ENCODE data around the gene ACTR1A.
A peak's percentile ranks its signal among the peaks of the same experiment; 100 is the strongest.
"Not testable (repeated sequence)": the region's sequence is repeated elsewhere in the genome, so short reads cannot be mapped to it uniquely, and the experiment has no call there.

ACTR1A gene

GRCh38 chr10:102480396-102480795 lies 22.1 kb downstream of the ACTR1A start:
- DNase-seq, result no peak

- no peak for DNase-seq
These were observed 22.9 kb downstream of the ACTR1A start for GRCh38 chr10:102479651-102480050.

GRCh38 chr10:102476466-102477141 lies 25.9 kb downstream of the ACTR1A start:
- DNase-seq, result no peak

GRCh38 chr10:102475451-102476040 lies 27.0 kb downstream of the ACTR1A start:
- no peak for DNase-seq

GRCh38 chr10:102473445-102474331 lies 28.8 kb downstream of the ACTR1A start:
- no peak for DNase-seq

GRCh38 chr10:102470579-102471546 lies 31.6 kb downstream of the ACTR1A start:
- no peak for DNase-seq

- no peak for DNase-seq
These were observed 33.8 kb downstream of the ACTR1A start for GRCh38 chr10:102468683-102469082.

- DNase-seq, result no peak
These were observed 34.5 kb downstream of the ACTR1A start for GRCh38 chr10:102467971-102468438.

- no peak for DNase-seq
These were observed 35.2 kb downstream of the ACTR1A start for GRCh38 chr10:102467318-102467717.

- no peak for DNase-seq
These were observed 37.0 kb downstream of the ACTR1A start for GRCh38 chr10:102465466-102465865.

GRCh38 chr10:102463983-102464382 lies 38.5 kb downstream of the ACTR1A start:
- DNase-seq, result no peak

GRCh38 chr10:102462512-102463054 lies 39.9 kb downstream of the ACTR1A start:
- no peak for DNase-seq

- DNase-seq, result peak; percentile 95
These were observed 41.1 kb downstream of the ACTR1A start for GRCh38 chr10:102461187-102462054.

GRCh38 chr10:102460836-102461186 lies 41.7 kb downstream of the ACTR1A start:
- DNase-seq, result peak; percentile 78

GRCh38 chr10:102458656-102459055 lies 43.9 kb downstream of the ACTR1A start:
- no peak for DNase-seq

GRCh38 chr10:102457591-102458150 lies 44.8 kb downstream of the ACTR1A start:
- no peak for DNase-seq

- no peak for DNase-seq
These were observed 46.5 kb downstream of the ACTR1A start for GRCh38 chr10:102455893-102456471.

GRCh38 chr10:102454662-102455487 lies 47.6 kb downstream of the ACTR1A start:
- DNase-seq, result not testable (repeated sequence)

- no peak for DNase-seq
These were observed 49.0 kb downstream of the ACTR1A start for GRCh38 chr10:102453502-102453901.

Data from NCI-H146 (cell line).